Stomach smooth muscle (tissue), 2 donors: ENCODE results near the gene NOBOX.
"Not testable (repeated sequence)": the region's sequence is repeated elsewhere in the genome, so short reads cannot be mapped to it uniquely, and the experiment has no call there.

Source experiments
- H3K27ac ChIP-seq: one replicate; pipeline ENCODE4 v1.7.0; 2013; ENCODE audit warnings: mild to moderate bottlenecking, low read length, inconsistent platforms
- H3K27me3 ChIP-seq, 2 donors: one replicate each; pipeline ENCODE4 v1.7.0; 2013; ENCODE audit warnings: low read length in 2 of 2; ENCODE audit not compliant: insufficient read depth in 2 of 2, control insufficient read depth in 1 of 2
- H3K36me3 ChIP-seq, 2 donors: one replicate each; pipeline ENCODE4 v1.7.0; 2013; ENCODE audit warnings: low read length in 2 of 2; ENCODE audit not compliant: control insufficient read depth in 2 of 2, insufficient read depth in 2 of 2
- H3K4me1 ChIP-seq: one replicate; pipeline ENCODE4 v1.7.0; 2013; ENCODE audit warnings: low read length; ENCODE audit not compliant: control insufficient read depth, insufficient read depth
- H3K4me3 ChIP-seq, 2 donors: one replicate each; pipeline ENCODE4 v1.7.0; 2013; ENCODE audit warnings: low read length in 2 of 2
- H3K9ac ChIP-seq, 2 donors: one replicate each; pipeline ENCODE4 v1.7.0; 2013; ENCODE audit warnings: low read length in 2 of 2, mild to moderate bottlenecking in 1 of 2
- H3K9me3 ChIP-seq, 2 donors: one replicate each; pipeline ENCODE4 v1.7.0; 2013; ENCODE audit warnings: low read length in 2 of 2; ENCODE audit not compliant: control insufficient read depth in 2 of 2
- donor health status: healthy.
- donor health status: Pancreatic carcinoma.

The NOBOX gene

GRCh38 chr7:144397086-144397485 lies 6.4 kb downstream of the NOBOX start:
- Histone ChIP-seq H3K27me3 (no peaks in the 10 kb centered on the region), H3K9me3 (no peaks in the 10 kb centered on the region), H3K36me3 (no peaks in the 10 kb centered on the region), H3K27ac (no peak overlapping the region), H3K9ac (no peak overlapping the region), H3K4me3 (no peak overlapping the region), H3K4me1 (no peaks in the 10 kb centered on the region)

- Histone ChIP-seq H3K36me3 (no peaks in the 10 kb centered on the region), H3K27ac (no peak overlapping the region), H3K27me3 (no peaks in the 10 kb centered on the region), H3K9me3 (no peaks in the 10 kb centered on the region), H3K4me3 (peak overlapping the region; percentile 49 to 63), H3K4me1 (peaks cover 12% of the 10 kb centered on the region), H3K9ac (peak overlapping the region in 1 of 2 donors; percentile 31)
Observed at GRCh38 chr7:144391823-144392255, 11.7 kb downstream of the NOBOX start.

DNA sequence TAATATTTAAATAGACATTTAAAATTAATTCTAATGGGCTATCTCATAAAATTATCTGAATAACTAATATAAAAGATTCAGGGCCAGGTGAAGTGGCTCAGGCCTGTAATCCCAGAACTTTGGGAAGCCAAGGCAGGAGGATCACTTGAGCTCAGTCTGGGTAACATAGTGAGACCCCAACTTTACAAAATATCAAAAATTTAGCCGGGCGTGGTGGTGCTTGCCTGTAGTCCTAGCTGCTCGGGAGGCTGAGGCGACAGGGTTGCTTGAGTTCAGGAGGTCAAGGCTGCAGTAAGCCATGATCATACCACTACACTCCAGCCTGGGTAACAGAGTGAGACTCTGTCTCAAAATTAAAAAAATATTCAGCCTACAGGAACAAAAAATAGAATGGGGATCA lies 12.5 kb downstream of the NOBOX start:
- H3K36me3 ChIP-seq, result no peaks in the 10 kb centered on the region
- H3K4me1 ChIP-seq, result peaks cover 12% of the 10 kb centered on the region
- no peaks in the 10 kb centered on the region for H3K27me3 ChIP-seq
- H3K9ac ChIP-seq, result no peak overlapping the region
- no peaks in the 10 kb centered on the region for H3K9me3 ChIP-seq
- no peak overlapping the region for H3K27ac ChIP-seq
- no peak overlapping the region for H3K4me3 ChIP-seq

- H3K36me3 ChIP-seq, result no peaks in the 10 kb centered on the region
- H3K4me1 ChIP-seq, result peaks cover 12% of the 10 kb centered on the region
- peak overlapping the region; percentile 29 to 36 for H3K9ac ChIP-seq
- no peaks in the 10 kb centered on the region for H3K27me3 ChIP-seq
- peak overlapping the region; percentile 18 for H3K27ac ChIP-seq
- H3K9me3 ChIP-seq, result no peaks in the 10 kb centered on the region
- no peak overlapping the region for H3K4me3 ChIP-seq
Observed at GRCh38 chr7:144390481-144390880, 13.0 kb downstream of the NOBOX start.

DNA sequence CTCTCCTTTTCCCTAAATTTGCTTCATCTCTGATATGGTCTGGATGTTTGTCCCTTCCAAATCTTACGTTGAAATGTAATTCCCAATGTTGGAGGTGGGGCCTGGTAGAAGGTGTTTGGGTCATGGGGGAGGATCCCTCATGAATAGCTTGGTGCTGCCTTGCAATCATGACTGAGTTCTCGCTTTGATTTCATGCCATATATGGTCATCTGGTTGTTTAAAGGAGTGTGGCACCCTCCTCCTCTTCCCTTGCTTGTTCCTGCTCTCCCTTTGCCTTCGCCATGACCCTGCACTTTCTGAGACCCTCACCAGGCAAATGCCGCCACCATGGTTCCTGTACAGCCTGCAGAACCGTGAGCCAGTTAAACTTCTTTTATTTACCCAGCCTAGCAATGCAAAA lies 14.5 kb downstream of the NOBOX start:
- H3K27ac ChIP-seq, result no peak overlapping the region
- no peak overlapping the region for H3K9ac ChIP-seq
- H3K27me3 ChIP-seq, result no peaks in the 10 kb centered on the region
- H3K4me3 ChIP-seq, result no peak overlapping the region
- H3K4me1 ChIP-seq, result peaks cover 15% of the 10 kb centered on the region
- no peaks in the 10 kb centered on the region for H3K36me3 ChIP-seq
- H3K9me3 ChIP-seq, result no peaks in the 10 kb centered on the region

DNA sequence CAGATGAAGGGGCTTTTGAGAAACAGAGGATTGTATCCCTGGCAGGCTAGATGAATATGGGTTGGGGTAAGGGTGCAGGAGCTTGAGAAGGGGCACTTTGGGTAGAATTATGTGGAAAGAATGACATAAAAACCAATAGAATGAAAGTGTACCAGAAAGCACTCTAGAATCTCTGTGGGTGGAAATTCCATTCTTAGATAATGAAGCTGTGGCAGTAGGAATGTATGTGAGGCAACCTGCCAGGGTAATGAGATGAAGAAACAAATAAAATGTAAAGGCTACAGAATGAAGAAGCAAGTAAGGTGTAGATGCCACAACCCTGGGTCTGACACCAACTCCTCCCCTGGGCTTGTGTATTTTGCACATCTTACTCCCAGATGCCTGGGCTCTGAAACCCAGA lies 16.8 kb downstream of the NOBOX start:
- no peaks in the 10 kb centered on the region for H3K36me3 ChIP-seq
- no peak overlapping the region for H3K27ac ChIP-seq
- H3K9ac ChIP-seq, result no peak overlapping the region
- no peaks in the 10 kb centered on the region for H3K9me3 ChIP-seq
- no peaks in the 10 kb centered on the region for H3K27me3 ChIP-seq
- no peak overlapping the region for H3K4me3 ChIP-seq
- peaks cover 15% of the 10 kb centered on the region for H3K4me1 ChIP-seq

DNA sequence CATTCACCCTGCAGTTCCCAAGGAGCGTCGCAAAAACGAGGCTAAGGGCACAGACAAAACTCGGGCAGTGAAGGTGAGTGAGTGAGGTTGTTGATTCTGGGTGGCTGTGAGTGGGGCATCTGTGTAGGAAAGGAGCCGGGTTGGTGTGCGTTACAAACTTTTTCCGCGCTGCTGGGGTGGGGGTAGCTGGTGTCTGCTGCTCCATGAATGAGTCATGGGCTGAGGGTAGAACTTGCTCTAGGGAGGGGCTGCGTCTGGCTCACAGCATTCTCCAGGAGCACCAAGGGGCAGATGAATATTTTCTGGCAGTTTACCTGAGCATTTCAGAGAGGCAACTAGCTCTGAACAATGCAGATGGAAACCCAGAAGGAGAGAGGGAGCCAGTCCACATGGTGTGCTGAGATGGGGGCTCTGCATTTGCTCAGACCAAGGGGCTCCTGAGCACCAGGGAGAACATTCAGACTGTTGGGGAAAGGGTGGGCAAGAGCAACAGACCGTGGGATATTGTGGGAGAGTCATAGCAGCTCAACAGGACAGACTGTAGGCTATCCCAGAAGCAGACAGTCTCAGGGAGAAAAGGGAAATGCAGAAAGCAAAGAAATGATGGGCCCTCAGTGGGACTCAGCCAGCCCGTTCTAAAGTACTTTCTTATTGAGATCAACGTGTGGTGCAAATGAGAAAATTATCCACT lies 18.8 kb downstream of the NOBOX start:
- Histone ChIP-seq H3K4me3 (no peak overlapping the region), H3K9me3 (no peaks in the 10 kb centered on the region), H3K36me3 (peaks cover 0 to 3% of the 10 kb centered on the region in 2 donors), H3K27me3 (no peaks in the 10 kb centered on the region), H3K27ac (no peak overlapping the region), H3K9ac (no peak overlapping the region), H3K4me1 (peaks cover 3% of the 10 kb centered on the region)

GRCh38 chr7:144384071-144384470 lies 19.4 kb downstream of the NOBOX start:
- Histone ChIP-seq H3K4me3 (no peak overlapping the region), H3K36me3 (peaks cover 0 to 3% of the 10 kb centered on the region in 2 donors), H3K27me3 (no peaks in the 10 kb centered on the region), H3K27ac (no peak overlapping the region), H3K9me3 (no peaks in the 10 kb centered on the region), H3K4me1 (peaks cover 3% of the 10 kb centered on the region), H3K9ac (no peak overlapping the region)

DNA sequence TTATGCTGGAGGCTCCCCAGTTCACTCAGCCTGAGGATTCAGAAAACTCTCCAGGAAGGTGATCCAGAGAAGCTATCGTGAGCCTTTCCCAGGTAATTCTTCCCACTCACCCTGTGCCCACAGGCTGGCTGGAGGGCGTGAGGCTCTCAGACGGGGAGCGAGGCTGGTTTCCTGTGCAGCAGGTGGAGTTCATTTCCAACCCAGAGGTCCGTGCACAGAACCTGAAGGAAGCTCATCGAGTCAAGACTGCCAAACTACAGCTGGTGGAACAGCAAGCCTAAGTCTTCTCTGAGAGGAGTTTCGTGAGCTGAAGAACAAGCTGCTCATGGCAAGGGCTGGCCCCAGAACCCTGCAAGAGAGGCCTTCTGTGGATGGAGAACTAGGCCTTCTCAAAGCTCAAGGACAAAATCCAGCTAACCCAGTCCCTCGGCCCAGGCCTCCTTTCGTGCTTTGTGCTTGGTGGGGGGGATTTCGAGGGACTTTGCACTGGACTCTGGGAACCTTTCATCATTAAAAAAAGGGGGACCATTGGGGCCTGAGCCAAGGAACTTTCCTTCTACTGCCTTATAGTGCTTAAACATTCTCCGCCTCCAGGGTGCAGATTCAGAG lies 23.6 kb downstream of the NOBOX start:
- no peaks in the 10 kb centered on the region for H3K9me3 ChIP-seq
- H3K27me3 ChIP-seq, result no peaks in the 10 kb centered on the region
- peaks cover 3% of the 10 kb centered on the region for H3K4me1 ChIP-seq
- no peak overlapping the region for H3K27ac ChIP-seq
- peaks cover 2 to 7% of the 10 kb centered on the region in 2 donors for H3K36me3 ChIP-seq
- no peak overlapping the region for H3K4me3 ChIP-seq
- no peak overlapping the region for H3K9ac ChIP-seq

GRCh38 chr7:144378651-144379050 lies 24.8 kb downstream of the NOBOX start:
- Histone ChIP-seq H3K36me3 (peaks cover 2 to 7% of the 10 kb centered on the region in 2 donors), H3K27me3 (no peaks in the 10 kb centered on the region), H3K4me3 (no peak overlapping the region), H3K9me3 (no peaks in the 10 kb centered on the region), H3K27ac (no peak overlapping the region), H3K9ac (no peak overlapping the region), H3K4me1 (no peaks in the 10 kb centered on the region)

DNA sequence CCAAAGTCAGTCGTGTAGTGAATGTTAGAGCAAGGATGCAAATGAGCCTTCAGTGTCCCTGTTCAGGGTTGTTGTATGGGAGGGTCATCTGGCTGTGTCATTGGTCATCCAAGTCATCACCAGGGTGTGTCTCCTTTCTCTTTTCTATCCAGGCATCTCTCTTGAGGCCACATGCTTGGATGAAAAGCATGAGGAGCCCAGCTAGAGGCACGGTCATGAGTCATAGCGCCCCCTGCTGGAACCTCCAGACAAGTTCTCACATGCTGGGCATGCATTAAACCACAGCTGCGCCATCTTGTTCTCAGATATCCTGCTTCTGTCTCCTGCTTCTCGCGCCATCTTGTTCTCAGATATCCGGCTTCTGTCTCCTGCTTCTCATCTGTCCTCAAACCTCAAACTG lies 34.3 kb downstream of the NOBOX start:
- H3K4me3 ChIP-seq, H3K36me3 ChIP-seq, H3K27me3 ChIP-seq, H3K9me3 ChIP-seq, H3K9ac ChIP-seq, H3K27ac ChIP-seq, H3K4me1 ChIP-seq: not testable (repeated sequence)
